ENCODE measurements around the gene NEK11. TPM values are rescaled to one million over a fixed set of nuclear protein-coding genes. Genes with fewer than 3 reads are reported as not detected.
"Not testable (repeated sequence)": the region's sequence is repeated elsewhere in the genome, so short reads cannot be mapped to it uniquely, and the experiment has no call there.

NEK11 gene
- total RNA-seq, 2 donors from 2014 or later: 6.4 to 9.7 TPM

DNA sequence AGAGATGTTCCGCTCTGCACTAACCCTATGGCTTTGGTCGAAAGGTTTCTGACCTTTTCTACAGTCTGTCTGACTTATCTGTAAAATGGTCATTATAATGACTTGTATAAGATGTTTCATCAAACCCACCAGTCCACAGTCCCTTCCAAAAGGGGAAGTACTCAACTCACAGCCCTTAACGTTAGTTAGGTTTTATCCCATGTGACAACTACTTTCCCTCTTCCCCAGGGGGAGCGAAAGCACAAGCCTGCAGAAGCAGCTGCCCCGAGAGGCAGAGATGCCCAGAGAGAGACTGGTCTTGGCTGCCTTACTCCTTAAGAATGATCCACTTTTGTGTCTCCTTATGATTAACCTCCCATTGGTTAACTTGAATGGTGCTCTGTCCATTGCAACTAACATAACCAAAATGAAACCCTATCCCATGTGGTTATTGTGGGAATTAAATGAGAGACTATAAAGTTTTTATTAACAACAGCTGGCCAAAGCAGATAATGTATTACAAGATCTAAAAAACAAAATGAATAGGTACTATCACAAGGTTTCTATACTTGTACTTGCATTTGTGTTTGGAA, 6.5 kb upstream of the NEK11 start:
- no peak overlapping the region for H3K27ac Mint-ChIP-seq
- H3K4me3 Mint-ChIP-seq: no peak overlapping the region
- peaks cover 9% of the 10 kb centered on the region for H3K36me3 Mint-ChIP-seq (ENCODE audit: low read depth)
- H3K27me3 Mint-ChIP-seq: no peaks in the 10 kb centered on the region
- no peaks in the 10 kb centered on the region for H3K9me3 ChIP-seq (ENCODE audit: control insufficient read depth, low read length, poor library complexity, severe bottlenecking)
- ATAC-seq: no peak
- peaks cover 40% of the 10 kb centered on the region for H3K4me1 Mint-ChIP-seq
- no peak for DNase-seq

GRCh38 chr3:131025539-131025938, 1.1 kb upstream of the NEK11 start:
- Mint-ChIP-seq H3K27ac (peak overlapping the region; percentile 96), H3K4me1 (peaks cover 42% of the 10 kb centered on the region), H3K4me3 (peak overlapping the region; percentile 92), H3K27me3 (no peaks in the 10 kb centered on the region), H3K36me3 (ENCODE audit: low read depth) (peaks cover 5% of the 10 kb centered on the region)
- no peaks in the 10 kb centered on the region for H3K9me3 ChIP-seq (ENCODE audit: control insufficient read depth, low read length, poor library complexity, severe bottlenecking)
- DNase-seq (no peak), ATAC-seq (no peak)

DNA sequence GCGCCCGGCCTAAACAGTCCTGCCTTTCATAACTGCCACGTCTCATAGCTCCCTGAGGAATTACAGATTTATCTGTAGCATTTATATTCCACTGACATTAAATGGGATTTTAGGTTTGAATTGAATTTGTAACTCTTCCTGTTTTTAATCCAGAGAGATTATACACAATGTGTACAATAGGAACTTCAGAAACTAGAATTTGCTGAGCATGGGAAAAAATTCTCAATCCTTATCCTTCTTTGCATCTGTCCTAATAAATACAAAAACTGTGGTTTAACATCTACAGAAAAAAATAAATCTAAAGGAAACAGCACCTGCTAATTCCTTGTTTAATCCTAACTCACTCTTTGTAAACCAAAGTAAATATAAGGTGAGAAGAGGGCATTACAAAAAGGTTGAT, 2.2 kb downstream of the NEK11 start:
- no peaks in the 10 kb centered on the region for H3K9me3 ChIP-seq (ENCODE audit: control insufficient read depth, low read length, poor library complexity, severe bottlenecking)
- DNase-seq (no peak), ATAC-seq (no peak)
- H3K27me3 Mint-ChIP-seq: no peaks in the 10 kb centered on the region
- peaks cover 26% of the 10 kb centered on the region for H3K4me1 Mint-ChIP-seq
- H3K4me3 Mint-ChIP-seq: no peak overlapping the region
- peak overlapping the region; percentile 96 for H3K27ac Mint-ChIP-seq
- H3K36me3 Mint-ChIP-seq (ENCODE audit: low read depth): peaks cover 8% of the 10 kb centered on the region

- DNase-seq (no peak), ATAC-seq (no peak)
- Mint-ChIP-seq H3K27me3 (no peaks in the 10 kb centered on the region), H3K4me3 (no peak overlapping the region), H3K4me1 (peaks cover 9% of the 10 kb centered on the region), H3K36me3 (ENCODE audit: low read depth) (peaks cover 3% of the 10 kb centered on the region), H3K27ac (no peak overlapping the region)
- H3K9me3 ChIP-seq (ENCODE audit: control insufficient read depth, low read length, poor library complexity, severe bottlenecking): no peaks in the 10 kb centered on the region
These were observed 5.0 kb downstream of the NEK11 start for GRCh38 chr3:131031660-131032059.

- peak; percentile 70 for ATAC-seq
- DNase-seq: no peak
- H3K4me3 Mint-ChIP-seq: no peak overlapping the region
- no peaks in the 10 kb centered on the region for H3K9me3 ChIP-seq (ENCODE audit: control insufficient read depth, low read length, poor library complexity, severe bottlenecking)
- H3K36me3 Mint-ChIP-seq (ENCODE audit: low read depth): peaks cover 3% of the 10 kb centered on the region
- H3K4me1 Mint-ChIP-seq: no peaks in the 10 kb centered on the region
- no peaks in the 10 kb centered on the region for H3K27me3 Mint-ChIP-seq
- H3K27ac Mint-ChIP-seq: no peak overlapping the region
These were observed 6.9 kb downstream of the NEK11 start for GRCh38 chr3:131033480-131034080.

- no peaks in the 10 kb centered on the region for H3K9me3 ChIP-seq (ENCODE audit: control insufficient read depth, low read length, poor library complexity, severe bottlenecking)
- ATAC-seq: no peak
- H3K27ac Mint-ChIP-seq: no peak overlapping the region
- peaks cover 3% of the 10 kb centered on the region for H3K36me3 Mint-ChIP-seq (ENCODE audit: low read depth)
- H3K4me1 Mint-ChIP-seq: no peaks in the 10 kb centered on the region
- DNase-seq: no peak
- H3K27me3 Mint-ChIP-seq: no peaks in the 10 kb centered on the region
- no peak overlapping the region for H3K4me3 Mint-ChIP-seq
These were observed 9.6 kb downstream of the NEK11 start for GRCh38 chr3:131036200-131036816.

DNA sequence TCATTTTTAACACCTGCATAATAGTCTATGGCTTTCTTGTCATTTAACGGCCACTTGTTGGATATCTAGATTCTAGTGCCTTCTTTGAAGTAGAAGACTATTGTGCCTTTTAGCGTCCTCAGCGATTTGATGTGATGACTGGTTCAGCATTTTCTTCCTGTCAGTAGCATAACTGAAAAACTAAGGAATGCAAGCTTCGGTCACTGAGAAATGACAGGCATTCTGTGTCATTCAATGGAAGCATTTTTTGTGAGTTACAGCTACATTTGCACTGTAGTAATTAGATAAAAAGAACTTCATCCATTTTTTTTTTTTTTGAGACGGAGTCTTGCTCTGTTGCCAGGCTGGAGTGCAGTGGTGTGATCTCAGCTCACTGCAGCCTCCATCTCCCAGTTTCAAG, 10.3 kb downstream of the NEK11 start:
- no peak for DNase-seq
- ATAC-seq: no peak
- no peaks in the 10 kb centered on the region for H3K9me3 ChIP-seq (ENCODE audit: control insufficient read depth, low read length, poor library complexity, severe bottlenecking)
- no peaks in the 10 kb centered on the region for H3K27me3 Mint-ChIP-seq
- no peak overlapping the region for H3K4me3 Mint-ChIP-seq
- peaks cover 4% of the 10 kb centered on the region for H3K4me1 Mint-ChIP-seq
- no peak overlapping the region for H3K27ac Mint-ChIP-seq
- H3K36me3 Mint-ChIP-seq (ENCODE audit: low read depth): no peaks in the 10 kb centered on the region

- Mint-ChIP-seq H3K27ac (no peak overlapping the region), H3K36me3 (ENCODE audit: low read depth) (peaks cover 2% of the 10 kb centered on the region), H3K4me3 (no peak overlapping the region), H3K4me1 (peaks cover 4% of the 10 kb centered on the region), H3K27me3 (no peaks in the 10 kb centered on the region)
- no peaks in the 10 kb centered on the region for H3K9me3 ChIP-seq (ENCODE audit: control insufficient read depth, low read length, poor library complexity, severe bottlenecking)
- DNase-seq (no peak), ATAC-seq (no peak)
These were observed 11.6 kb downstream of the NEK11 start for GRCh38 chr3:131038326-131038725.

- H3K27me3 Mint-ChIP-seq; H3K4me1 Mint-ChIP-seq; H3K36me3 Mint-ChIP-seq (ENCODE audit: low read depth): not testable (repeated sequence)
- Mint-ChIP-seq H3K27ac (peak overlapping the region; percentile 89), H3K4me3 (peak overlapping the region; percentile 57)
- DNase-seq (peak in 1 of 3 donors; percentile 17), ATAC-seq (peak; percentile 83)
- H3K9me3 ChIP-seq (ENCODE audit: control insufficient read depth, low read length, poor library complexity, severe bottlenecking): peaks cover 14% of the 10 kb centered on the region
These were observed 15.8 kb downstream of the NEK11 start for GRCh38 chr3:131042271-131042985.

DNA sequence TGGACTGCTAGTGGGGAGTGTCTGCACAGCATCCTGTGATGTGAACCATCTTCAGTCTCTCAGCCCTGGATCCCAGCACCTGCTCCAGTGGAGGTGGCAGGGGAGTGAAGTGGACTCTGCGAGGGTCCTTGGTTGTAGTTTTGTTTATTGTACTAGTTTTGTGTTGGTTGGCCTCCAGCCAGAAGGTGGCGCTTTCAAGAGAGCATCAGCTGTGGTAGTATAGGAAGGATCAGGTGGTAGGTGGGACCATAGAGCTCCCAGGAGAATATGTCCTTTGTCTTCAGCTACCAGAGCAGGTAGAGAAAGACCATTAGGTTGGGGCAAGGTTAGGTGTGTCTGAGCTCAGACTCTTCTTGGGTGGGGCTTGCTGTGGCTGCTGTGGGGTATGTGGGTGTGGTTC, 20.9 kb downstream of the NEK11 start:
- H3K27me3 Mint-ChIP-seq: no peaks in the 10 kb centered on the region
- no peak overlapping the region for H3K4me3 Mint-ChIP-seq
- peaks cover 14% of the 10 kb centered on the region for H3K9me3 ChIP-seq (ENCODE audit: control insufficient read depth, low read length, poor library complexity, severe bottlenecking)
- H3K4me1 Mint-ChIP-seq: no peaks in the 10 kb centered on the region
- no peak for ATAC-seq
- peaks cover 7% of the 10 kb centered on the region for H3K36me3 Mint-ChIP-seq (ENCODE audit: low read depth)
- H3K27ac Mint-ChIP-seq: no peak overlapping the region
- DNase-seq: no peak

DNA sequence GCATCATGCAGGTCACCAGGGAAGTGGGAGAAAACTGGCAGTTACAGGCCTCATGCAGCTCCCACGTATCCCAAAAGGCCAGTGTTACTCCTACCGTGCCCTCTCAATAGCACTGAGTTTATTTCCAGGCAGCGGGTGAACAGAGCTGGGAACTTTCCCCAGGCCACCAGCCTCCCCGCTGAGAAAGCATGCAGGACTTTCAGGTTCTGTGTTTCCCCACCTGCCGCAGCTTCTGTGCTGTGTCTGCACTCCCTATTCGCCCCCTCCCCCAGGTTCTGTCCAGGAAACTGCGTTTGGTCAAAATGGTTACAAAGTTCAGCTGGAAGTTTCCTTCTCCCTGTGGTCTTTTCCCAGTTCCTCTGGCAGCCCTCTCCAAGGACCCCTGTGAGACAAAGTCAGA, 21.4 kb downstream of the NEK11 start:
- Mint-ChIP-seq H3K36me3 (ENCODE audit: low read depth) (peaks cover 7% of the 10 kb centered on the region), H3K27ac (no peak overlapping the region)
- no peak for ATAC-seq

DNA sequence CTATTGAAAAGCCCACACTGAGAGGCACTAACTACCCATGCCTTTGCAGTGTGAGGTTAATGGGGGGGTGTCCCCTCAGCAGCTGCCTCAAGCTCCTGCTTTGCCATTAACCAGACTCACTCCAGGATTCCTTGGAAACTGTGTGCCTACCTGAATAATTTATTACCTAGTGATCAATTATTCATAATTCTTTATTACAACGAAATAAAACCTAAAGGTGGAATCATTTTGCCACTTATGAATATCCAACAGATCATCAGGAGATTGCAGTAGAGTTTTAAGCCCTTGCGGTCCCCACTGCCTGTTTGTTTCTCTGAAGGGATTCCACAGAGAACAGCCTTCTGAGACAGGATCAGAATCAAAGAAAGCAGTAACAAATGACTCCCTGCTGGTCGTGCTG, 23.3 kb downstream of the NEK11 start:
- Mint-ChIP-seq H3K27me3 (no peaks in the 10 kb centered on the region), H3K27ac (no peak overlapping the region), H3K4me3 (no peak overlapping the region), H3K4me1 (no peaks in the 10 kb centered on the region), H3K36me3 (ENCODE audit: low read depth) (peaks cover 2% of the 10 kb centered on the region)
- DNase-seq (no peak), ATAC-seq (no peak)
- H3K9me3 ChIP-seq (ENCODE audit: control insufficient read depth, low read length, poor library complexity, severe bottlenecking): peaks cover 12% of the 10 kb centered on the region

More for the DNA sequence above, 21.4 kb downstream of the NEK11 start:
- no peak for DNase-seq
- H3K9me3 ChIP-seq (ENCODE audit: control insufficient read depth, low read length, poor library complexity, severe bottlenecking): peaks cover 14% of the 10 kb centered on the region
- H3K4me1 Mint-ChIP-seq: no peaks in the 10 kb centered on the region
- H3K4me3 Mint-ChIP-seq: no peak overlapping the region
- no peaks in the 10 kb centered on the region for H3K27me3 Mint-ChIP-seq

DNA sequence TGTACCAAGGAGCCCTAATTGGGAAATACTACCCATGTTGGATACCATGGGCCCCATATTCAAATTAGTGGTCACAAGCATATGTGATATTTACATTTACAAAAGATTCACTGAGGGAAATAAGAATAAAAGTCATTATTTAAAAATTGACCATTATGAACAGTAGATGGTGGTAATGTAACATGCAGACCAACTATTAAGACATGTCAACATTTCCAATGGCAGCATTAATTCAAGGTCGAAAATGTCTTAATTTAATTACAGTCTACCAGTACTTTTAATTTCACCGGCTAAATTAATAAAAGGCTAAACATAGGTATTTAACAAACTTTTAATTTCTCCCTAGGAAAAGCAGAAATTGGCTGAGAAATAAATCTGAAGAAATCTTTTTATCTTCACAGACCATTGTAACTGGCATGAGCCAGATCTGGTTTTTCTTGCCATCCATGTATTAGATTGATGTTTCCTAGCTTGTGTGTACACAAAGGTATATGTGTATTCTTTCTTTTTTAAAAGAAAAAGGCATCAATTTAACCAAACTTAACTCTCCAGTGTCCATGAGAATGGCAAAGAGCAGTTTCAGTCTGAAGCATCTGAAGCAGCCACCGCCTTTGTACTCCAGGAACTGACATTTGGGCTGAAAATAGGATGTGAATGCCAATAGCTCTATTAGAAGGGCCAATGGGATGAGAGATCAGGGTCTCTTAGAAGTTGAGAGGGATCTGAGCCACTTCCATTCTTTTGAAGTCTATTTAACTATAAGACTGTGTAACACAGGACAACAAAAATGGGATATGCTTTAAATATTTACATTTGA, 26.6 kb downstream of the NEK11 start:
- H3K9me3 ChIP-seq (ENCODE audit: control insufficient read depth, low read length, poor library complexity, severe bottlenecking): no peaks in the 10 kb centered on the region
- DNase-seq: no peak
- no peak for ATAC-seq
- H3K4me3 Mint-ChIP-seq: no peak overlapping the region
- no peaks in the 10 kb centered on the region for H3K27me3 Mint-ChIP-seq
- H3K36me3 Mint-ChIP-seq (ENCODE audit: low read depth): no peaks in the 10 kb centered on the region
- no peak overlapping the region for H3K27ac Mint-ChIP-seq
- H3K4me1 Mint-ChIP-seq: peaks cover 5% of the 10 kb centered on the region

Measured in T-helper 17 cell (primary cell).